GM18519 (cell line): ENCODE results near the gene SRCIN1.

Source experiments
- ATAC-seq: cut with Tn5 transposase; IDR thresholded peaks from one replicate; pipeline ENCODE4 v1.9.1; 2021; ENCODE audit warnings: mild to moderate bottlenecking, moderate library complexity; ENCODE audit not compliant: unreplicated experiment, low FRiP score

Gene SRCIN1

DNA sequence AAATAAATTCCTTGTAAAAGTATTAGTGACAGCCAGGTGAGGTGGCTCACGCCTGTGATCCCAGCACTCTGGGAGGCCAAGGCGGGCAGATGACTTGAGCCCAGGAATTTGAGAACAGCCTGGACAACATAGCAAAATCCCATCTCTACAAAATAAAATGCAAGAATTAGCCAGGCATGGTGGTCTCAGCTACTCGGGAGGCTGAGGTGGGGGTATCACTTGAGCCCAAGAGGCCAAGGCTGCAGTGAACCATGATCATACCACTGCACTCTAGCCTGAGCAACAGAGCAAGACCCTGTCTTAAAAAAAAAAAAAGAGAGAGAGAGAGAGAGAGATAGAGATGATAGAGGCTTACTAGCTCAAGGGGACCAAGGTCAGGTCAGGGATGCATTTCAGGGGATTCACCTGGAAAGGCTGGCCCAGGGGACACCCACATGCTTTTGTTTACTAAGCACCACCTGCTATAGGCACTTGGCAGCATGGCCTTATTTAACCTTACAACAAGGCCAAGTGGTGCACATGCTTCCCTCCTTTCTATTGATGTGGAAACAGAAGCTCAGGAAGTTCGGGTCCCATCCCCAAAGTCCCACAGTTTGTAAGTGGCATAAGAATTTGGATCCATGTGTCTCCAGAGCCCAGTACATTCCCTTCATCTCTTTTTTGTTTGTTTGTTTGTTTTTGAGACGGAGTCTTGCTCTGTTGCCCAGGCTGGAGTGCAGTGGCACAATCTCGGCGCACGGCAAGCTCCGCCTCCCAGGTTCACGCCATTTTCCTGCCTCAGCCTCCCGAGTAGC lies 12.4 kb upstream of the SRCIN1 start:
- ATAC-seq, result no peak

DNA sequence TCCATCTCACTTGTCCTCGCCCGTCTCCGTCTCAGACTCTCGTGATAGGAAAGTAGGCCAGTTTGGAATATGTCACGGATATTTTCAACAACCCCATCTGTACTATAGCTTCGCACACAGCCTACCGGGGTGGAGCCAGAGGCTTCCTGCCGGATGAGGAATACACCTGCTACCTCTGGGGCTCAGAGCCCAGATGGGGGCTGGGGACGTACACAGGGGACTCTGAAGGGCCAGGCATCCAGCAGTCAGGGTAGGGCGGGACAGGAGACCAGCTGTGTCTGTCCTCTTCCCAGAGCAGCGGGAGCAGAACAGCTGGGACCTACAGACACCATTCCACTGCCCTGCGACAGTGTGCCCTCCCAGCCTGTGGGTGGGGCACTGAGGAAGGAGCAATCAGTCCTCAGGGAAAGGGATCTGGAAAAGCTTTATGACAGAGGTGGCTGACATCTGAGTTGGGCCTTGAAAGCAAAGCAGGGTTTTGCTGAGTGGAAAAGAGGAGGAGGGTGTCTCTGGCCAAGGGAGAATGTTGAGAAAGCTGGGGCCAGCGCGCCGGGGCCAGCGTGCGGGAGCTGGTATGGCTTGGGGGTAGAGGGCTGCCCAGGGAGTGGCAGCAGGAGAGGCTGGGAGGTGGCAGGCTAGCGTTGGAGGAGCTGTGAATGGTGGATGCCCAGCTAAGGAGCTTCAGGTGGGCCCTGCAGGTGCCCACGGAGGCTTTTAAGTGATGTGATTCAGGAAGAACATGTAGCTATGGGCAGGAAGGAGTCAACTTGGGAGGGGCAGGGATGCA lies 11.5 kb upstream of the SRCIN1 start:
- no peak for ATAC-seq

DNA sequence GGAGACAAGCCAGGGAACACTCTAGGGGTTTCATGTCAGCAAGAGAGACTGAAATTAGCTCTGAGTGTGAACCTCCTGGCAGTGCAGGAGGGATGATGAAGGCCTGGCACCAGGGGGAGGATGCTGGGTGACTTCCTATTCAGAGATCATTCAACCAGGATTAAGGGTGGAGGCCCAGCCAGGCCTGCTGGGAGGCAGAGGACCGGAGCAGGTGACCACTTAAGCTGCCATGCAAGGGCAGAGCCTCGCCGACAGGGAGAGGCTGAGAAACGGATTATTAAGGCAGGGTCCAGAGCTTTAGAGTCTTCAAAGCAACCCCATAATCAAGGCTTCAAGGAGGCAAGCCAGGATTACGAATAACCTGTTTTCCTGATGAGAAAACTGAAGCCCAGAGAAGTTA lies 10.6 kb upstream of the SRCIN1 start:
- ATAC-seq, result no peak

DNA sequence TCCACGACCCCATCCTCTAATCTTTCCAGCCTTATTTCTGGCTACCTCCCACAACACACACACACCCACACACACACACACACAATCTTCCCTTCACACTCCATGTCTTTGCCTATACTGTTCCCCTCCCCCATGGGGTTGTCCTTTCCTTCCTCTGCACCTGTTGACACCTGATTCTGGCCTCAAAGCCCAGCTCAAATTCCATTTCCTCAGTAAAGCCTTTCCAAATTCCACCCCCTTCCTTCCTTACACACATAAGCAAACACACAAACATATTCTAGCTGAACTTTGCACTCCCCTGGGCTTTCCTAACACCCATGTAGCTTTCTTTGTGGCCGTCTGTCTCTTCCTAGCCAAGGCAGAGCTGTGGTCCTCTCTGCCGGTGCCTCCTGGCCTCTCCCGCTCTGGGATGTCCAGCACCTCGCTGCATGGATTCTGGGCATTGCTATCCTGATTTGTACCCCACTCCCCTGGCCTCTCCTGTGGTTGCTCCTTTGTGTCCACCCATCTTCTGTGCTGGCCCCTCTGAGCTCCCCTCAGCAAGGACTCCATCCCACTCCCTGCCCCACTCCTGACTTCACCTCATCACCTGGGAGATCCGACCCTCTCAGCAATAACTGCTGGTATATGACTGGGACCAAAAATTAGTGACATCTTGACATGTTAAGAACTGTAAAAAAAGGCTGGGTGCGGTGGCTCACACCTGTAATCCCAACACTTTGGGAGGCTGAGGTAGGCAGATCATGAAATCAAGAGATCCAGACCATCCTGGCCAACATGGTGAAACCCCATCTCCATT lies 8.4 kb upstream of the SRCIN1 start:
- no peak for ATAC-seq

GRCh38 chr17:38613525-38613980 lies 7.8 kb upstream of the SRCIN1 start:
- ATAC-seq, result no peak

GRCh38 chr17:38611872-38612376 lies 6.2 kb upstream of the SRCIN1 start:
- ATAC-seq, result no peak

GRCh38 chr17:38611070-38611786 lies 5.5 kb upstream of the SRCIN1 start:
- no peak for ATAC-seq

GRCh38 chr17:38609280-38610031 lies 3.7 kb upstream of the SRCIN1 start:
- ATAC-seq, result no peak

GRCh38 chr17:38608648-38609047 lies 2.9 kb upstream of the SRCIN1 start:
- no peak for ATAC-seq

DNA sequence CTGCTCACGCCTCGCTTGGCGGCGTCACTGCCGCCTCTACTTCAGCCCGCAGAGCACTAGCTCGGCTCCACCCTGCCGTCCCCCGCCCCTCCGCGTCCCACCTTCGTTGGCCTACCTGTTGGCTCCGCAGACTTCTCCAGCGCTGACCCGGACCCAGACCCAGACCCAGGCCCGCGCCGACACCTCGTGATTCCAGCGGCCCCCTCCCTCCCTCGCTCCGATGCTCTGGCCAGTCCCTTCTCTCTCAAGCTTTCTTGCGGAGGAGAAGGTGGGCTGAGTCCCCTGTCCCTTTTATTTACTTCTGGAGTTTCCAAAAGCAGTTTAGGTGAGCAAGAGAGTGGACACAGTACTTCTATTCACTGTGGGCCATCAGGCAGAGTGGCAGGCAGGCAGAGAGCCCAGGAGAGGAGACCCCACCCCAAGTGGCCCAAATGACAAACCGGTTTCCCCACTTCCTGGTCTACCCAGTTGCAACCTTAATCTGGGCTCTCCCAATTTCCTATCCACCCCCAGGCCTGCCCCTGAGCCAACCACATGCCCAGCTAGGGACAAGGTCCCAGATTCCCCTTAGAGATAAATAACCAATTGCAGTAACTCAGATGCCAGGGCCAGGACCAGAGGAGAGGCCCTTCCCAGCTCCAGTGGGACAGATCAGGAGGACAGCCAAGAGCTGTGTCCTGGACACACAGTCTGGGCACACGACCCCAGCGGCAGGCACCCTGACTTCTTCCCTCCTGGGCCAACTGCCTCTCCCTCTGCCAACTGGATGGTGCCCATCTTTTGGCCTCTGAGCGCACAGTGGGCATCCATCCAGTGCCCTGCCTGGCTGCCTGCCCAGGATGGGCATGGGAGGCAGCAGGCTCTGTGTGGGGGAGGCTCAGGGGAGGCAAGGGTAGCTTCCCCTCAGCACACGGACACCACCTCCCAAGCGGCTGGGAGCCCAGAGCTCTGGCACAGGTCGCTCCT lies 1.2 kb upstream of the SRCIN1 start:
- no peak for ATAC-seq

- ATAC-seq, result no peak
Measured at GRCh38 chr17:38605411-38605840, 326 bp downstream of the SRCIN1 start.

DNA sequence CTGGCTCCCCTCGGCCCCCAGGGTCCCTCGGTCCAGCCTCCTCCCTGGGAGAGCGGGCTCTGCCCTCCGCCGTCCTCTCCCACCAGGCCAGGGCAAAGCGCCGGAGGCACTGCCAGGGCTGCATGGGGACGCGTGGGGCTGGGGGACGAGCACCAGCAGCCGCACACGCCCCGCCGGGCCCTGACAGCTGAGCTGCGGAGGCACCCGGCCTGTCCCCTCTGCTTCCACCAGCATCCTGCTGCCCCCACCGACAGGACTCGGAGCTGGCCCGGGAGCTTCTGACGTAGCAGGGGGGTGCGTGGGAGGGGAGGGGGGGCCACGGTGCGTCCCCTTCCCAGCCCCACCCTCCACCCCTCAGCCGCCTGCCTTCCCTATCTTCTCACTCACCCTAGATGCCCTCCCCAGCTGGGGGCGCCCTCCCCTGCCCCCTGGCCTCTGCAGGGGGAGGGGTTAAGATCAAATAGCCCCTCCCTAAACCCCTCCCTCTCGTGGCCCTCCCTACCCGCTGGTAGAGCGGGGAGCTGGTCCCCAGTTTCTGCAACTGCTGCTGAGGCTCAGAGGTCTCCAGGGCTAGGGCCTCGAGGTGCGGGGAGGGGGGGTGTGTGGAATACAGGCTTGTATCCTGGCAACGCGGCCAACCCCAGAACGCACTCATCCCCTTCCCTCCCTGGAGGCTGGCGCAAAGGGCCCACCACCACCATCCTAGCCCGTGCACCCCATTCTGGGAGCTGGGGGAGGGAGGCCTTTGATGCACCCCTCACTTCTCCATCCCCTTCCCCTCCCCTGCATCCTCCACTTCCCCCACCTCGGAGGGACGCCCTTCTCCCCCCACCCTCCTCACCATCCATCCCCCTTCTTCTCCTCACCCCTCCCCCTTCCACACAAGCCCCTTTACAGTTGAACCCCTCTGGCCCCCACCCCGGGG lies 1.0 kb downstream of the SRCIN1 start:
- no peak for ATAC-seq

- ATAC-seq, result no peak
Measured at GRCh38 chr17:38603786-38604478, 1.8 kb downstream of the SRCIN1 start.

DNA sequence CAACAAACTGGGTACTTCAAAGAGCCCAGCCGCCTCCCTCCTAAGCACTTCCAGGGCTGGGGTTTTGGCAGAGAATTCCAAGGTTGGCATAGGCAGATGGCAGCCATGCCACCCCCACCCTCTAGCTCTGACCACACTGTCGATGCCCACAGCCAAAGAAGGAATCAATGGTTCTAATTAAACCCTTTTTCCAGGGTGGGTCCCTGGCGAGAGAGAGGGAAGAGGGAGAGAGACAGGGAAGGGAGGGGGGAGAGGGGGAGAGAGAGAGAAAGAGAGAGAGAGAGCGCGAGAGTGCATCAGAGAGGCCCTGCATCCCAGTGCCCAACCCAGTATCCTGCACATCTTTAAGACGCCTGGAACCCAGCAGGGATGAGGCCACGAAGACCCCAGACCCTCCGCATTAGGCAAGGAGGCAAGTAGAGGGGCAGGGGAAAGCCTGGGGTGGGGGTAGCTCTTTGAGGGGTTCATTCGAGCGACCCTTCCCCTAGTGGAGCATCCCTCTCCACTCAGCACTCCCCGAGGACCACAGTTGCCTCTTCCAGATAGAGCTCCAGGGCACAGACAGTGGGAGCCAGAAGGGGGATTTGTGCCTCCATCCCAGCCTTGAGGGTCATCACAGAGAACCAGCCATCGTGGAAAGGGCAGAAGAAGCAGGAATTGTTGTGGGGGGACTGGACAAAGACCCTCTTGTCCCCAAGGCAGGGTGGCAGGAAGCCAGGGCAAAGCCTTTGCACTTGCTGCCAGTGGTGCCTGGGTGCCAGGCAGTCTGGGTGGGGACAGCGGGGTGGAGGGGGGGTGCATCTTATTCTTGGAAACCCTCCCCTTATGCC lies 2.6 kb downstream of the SRCIN1 start:
- ATAC-seq, result no peak

DNA sequence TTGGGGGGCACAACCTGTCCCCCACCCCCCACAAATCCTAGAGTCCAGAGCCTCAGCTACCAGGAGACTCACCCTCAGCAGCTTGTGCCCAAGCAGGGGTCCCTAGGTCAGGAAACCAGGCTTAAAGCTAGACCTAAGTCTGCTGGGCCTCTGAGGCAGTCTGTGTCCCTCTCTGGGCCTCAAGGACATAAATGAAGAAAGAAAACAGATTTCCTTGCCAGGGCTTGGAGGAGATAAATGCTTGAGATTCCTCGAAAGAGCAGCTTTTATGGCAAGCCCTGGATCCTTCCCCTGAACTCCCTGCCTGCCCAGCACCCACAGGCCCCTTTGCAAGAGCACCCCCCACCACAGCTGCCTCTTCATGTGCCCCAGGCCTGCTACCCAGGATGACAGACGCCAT lies 3.3 kb downstream of the SRCIN1 start:
- ATAC-seq, result no peak
